ENCODE measurements around the gene CHN1.

CHN1 gene

DNA sequence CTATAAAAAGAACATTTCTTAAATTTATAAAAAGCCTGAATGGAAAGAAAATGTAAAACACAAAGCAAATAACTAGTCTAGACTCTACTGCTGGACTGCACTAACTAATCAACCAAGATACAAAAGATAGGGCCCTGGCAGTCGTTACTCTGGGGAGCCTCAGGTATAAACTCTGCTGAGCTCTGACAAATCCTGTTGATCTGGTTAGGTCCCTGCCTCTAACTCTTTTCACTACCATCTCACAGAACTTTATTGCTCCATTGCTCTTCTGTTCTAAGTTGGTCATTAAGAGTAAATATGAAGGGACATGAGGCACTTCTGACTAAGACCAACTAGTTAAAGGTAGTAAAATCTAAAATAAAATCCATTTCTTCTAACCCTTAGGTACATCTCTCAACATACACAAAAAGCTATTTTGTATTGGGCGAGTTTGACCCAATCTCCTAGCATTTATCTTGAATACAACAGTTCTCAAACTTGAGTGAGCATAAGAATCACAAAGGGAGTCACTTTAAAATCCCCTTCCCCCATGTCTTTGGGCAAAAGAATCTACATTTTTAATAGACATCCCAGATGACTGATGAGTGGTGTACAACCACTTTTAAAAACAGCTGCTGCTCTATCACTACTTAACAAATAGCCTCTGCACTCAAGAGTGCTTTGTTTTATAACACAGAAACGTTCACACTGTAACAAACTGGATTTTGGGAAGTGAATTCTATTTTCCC lies 2.5 kb downstream of the CHN1 start:
- TF ChIP-seq, protein P1, sequence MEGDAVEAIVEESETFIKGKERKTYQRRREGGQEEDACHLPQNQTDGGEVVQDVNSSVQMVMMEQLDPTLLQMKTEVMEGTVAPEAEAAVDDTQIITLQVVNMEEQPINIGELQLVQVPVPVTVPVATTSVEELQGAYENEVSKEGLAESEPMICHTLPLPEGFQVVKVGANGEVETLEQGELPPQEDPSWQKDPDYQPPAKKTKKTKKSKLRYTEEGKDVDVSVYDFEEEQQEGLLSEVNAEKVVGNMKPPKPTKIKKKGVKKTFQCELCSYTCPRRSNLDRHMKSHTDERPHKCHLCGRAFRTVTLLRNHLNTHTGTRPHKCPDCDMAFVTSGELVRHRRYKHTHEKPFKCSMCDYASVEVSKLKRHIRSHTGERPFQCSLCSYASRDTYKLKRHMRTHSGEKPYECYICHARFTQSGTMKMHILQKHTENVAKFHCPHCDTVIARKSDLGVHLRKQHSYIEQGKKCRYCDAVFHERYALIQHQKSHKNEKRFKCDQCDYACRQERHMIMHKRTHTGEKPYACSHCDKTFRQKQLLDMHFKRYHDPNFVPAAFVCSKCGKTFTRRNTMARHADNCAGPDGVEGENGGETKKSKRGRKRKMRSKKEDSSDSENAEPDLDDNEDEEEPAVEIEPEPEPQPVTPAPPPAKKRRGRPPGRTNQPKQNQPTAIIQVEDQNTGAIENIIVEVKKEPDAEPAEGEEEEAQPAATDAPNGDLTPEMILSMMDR (IDR thresholded peaks at IDR 0.05; ENCODE audit: low read depth, low read length, missing control alignments), result no peak
- Histone ChIP-seq H3K27ac (no peak overlapping the region), H3K27me3 (replicated peaks) (no peaks in the 10 kb centered on the region), H3K36me3 (replicated peaks) (no peaks in the 10 kb centered on the region), H3K4me3 (ENCODE audit: low read depth, low read length) (no peak overlapping the region)
- in situ Hi-C loops (cut with HindIII; ENCODE audit: low pct_ligation_motif_present, low sequenced_read_pairs), result no loop called here
- no peak for DNase-seq

DNA sequence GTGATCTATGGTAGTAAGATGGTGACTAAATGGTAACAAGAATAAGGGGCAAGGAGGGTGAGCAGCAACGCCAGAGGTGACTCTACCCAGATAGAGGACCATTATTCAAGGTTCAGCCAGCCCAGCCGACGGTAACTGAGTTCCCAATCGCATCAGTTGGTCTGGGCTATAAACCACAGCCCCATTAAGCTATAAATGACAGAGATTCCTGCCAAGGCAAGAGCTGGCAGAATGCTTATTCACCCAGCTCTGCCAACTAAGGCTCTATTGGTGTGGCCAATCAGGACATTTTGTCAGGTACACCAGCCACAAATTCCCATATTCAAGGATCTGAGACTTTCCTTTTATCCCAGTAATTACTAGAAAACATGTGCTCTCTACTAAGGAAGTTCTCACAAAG lies 3.6 kb downstream of the CHN1 start:
- in situ Hi-C loops (cut with HindIII; ENCODE audit: low pct_ligation_motif_present, low sequenced_read_pairs), result no loop called here

DNA sequence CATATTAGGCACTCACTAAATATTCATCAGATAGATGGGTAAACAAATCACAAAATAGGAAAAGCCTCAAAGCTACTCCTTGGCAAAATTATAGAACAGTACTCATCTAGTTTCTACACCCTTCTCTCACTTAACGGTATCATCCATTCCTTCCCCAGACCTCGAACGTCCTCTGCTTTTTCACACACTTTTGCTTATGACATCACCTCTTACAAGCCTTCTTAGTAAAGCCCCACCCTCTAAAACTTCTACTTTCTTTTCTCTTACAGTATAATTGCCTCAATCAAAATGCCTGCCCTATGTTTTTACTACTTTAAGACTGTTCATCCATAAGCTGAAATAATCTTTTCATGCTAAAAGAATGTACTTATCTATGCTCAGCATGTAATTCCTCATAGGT lies 8.1 kb downstream of the CHN1 start:
- in situ Hi-C loops (cut with HindIII; ENCODE audit: low pct_ligation_motif_present, low sequenced_read_pairs), result no loop called here
- no peak for DNase-seq
- no peaks in the 10 kb centered on the region for H3K36me3 ChIP-seq (replicated peaks)
- no peaks in the 10 kb centered on the region for H3K27me3 ChIP-seq (replicated peaks)
- H3K27ac ChIP-seq, result no peak overlapping the region
- no peak overlapping the region for H3K4me3 ChIP-seq (ENCODE audit: low read depth, low read length)
- TF ChIP-seq, protein P1 (IDR thresholded peaks at IDR 0.05; ENCODE audit: low read depth, low read length, missing control alignments), result no peak

More for the DNA sequence above, 3.6 kb downstream of the CHN1 start:
- DNase-seq, result no peak
- TF ChIP-seq, protein P1 (IDR thresholded peaks at IDR 0.05; ENCODE audit: low read depth, low read length, missing control alignments), result no peak
- Histone ChIP-seq H3K36me3 (replicated peaks) (no peaks in the 10 kb centered on the region), H3K27me3 (replicated peaks) (no peaks in the 10 kb centered on the region), H3K27ac (no peak overlapping the region), H3K4me3 (ENCODE audit: low read depth, low read length) (no peak overlapping the region)

DNA sequence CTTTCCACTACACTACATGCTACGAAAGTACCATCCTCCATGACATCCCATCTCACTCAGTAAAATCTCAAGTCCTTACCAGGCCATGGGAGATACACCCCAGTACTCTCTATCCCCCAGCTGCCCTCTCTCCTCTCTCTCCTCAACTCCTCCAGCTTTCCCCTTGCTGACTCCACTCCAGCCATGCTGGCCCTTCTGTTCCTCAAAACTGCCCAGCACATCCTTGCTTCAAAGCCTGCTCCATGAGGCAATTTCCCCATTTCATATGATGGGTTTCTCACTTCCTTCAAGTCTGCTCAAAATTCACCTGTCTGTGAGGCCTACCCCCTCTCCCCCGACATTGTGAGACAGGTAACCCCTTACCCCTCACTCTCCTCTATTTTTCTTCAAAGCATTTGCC lies 8.6 kb downstream of the CHN1 start:
- DNase-seq, result no peak
- TF ChIP-seq, protein P1 (IDR thresholded peaks at IDR 0.05; ENCODE audit: low read depth, low read length, missing control alignments), result no peak
- no peak overlapping the region for H3K27ac ChIP-seq
- in situ Hi-C loops (cut with HindIII; ENCODE audit: low pct_ligation_motif_present, low sequenced_read_pairs), result no loop called here
- H3K27me3 ChIP-seq (replicated peaks), result no peaks in the 10 kb centered on the region
- H3K36me3 ChIP-seq (replicated peaks), result no peaks in the 10 kb centered on the region
- H3K4me3 ChIP-seq (ENCODE audit: low read depth, low read length), result no peak overlapping the region

DNA sequence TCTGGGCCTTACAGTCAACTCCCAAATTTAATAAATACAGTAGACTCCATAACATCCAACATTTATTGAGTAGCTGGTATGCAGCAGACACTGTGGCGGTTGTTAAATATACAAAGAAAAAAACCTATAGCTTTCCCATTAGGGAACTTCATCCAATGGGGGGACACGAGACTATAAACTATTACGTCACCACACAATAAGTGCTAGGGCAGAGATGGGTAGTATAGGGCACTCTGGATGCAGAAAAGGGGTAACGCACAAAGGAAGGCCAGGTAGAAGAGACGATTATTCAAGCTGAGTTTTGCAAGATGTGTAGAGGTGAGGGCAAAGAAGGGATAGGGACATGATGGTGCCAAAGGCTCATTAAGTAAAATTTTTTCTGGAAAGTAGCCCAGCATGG lies 10.8 kb downstream of the CHN1 start:
- TF ChIP-seq, protein P1 (IDR thresholded peaks at IDR 0.05; ENCODE audit: low read depth, low read length, missing control alignments), result no peak
- Histone ChIP-seq H3K4me3 (ENCODE audit: low read depth, low read length) (no peak overlapping the region), H3K27me3 (replicated peaks) (no peaks in the 10 kb centered on the region), H3K27ac (no peak overlapping the region), H3K36me3 (replicated peaks) (no peaks in the 10 kb centered on the region)
- no peak for DNase-seq
- in situ Hi-C loops (cut with HindIII; ENCODE audit: low pct_ligation_motif_present, low sequenced_read_pairs), result no loop called here

DNA sequence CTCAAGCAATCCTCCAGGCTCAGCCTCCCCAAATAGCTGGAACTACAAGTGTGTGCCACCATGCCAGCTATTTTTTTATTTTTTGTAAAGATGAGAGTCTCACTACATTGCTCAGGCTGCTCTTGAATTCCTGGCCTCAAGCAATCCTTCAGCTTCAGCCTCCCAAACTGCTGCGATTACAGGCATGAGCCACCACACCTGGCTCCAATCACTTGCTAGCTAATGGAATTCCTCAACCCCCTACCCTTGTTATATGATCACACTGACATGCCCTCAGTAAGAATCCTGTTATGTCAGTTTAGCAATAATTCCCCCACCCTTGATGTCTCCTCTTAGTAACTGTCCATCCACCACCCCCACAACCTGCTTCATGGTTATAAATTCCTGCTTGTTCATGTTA lies 12.3 kb downstream of the CHN1 start:
- H3K27me3 ChIP-seq (replicated peaks), result no peaks in the 10 kb centered on the region
- H3K36me3 ChIP-seq (replicated peaks), result no peaks in the 10 kb centered on the region
- no peak for DNase-seq
- in situ Hi-C loops (cut with HindIII; ENCODE audit: low pct_ligation_motif_present, low sequenced_read_pairs), result no loop called here
- TF ChIP-seq, protein P1 (IDR thresholded peaks at IDR 0.05; ENCODE audit: low read depth, low read length, missing control alignments), result no peak
- no peak overlapping the region for H3K4me3 ChIP-seq (ENCODE audit: low read depth, low read length)
- no peak overlapping the region for H3K27ac ChIP-seq

Measured in brain microvascular endothelial cell (primary cell).